Breast epithelium (tissue), 4 donors: ENCODE results near the gene ATP7B. TPM values are rescaled to one million over a fixed set of nuclear protein-coding genes. Genes with fewer than 3 reads are reported as not detected.
"Not testable (repeated sequence)": the region's sequence is repeated elsewhere in the genome, so short reads cannot be mapped to it uniquely, and the experiment has no call there.

Experiments
- DNase-seq, 2 donors: peaks; one replicate each; pipeline ENCODE4 v3.0.0-alpha.2; 2019; ENCODE audit warnings: low spot score in 2 of 2
- H3K27ac ChIP-seq, 2 donors: fragments of 200-600 bp; sonication (generic) in 1 of 2; one replicate each; pipeline ENCODE4 v1.5.1; 2016 to 2019; ENCODE audit warnings: mild to moderate bottlenecking in 1 of 2
- H3K27me3 ChIP-seq, 2 donors: fragments of 200-600 bp; sonication (generic) in 1 of 2; one replicate each; pipeline versions ENCODE4 v1.5.1 to v1.6.0; 2017 to 2019; ENCODE audit warnings: control low read depth in 1 of 2, mild to moderate bottlenecking in 1 of 2
- H3K36me3 ChIP-seq: fragments of 200-600 bp; one replicate; pipeline ENCODE4 v1.5.1; 2019
- H3K4me1 ChIP-seq, 2 donors: fragments of 200-600 bp; sonication (generic); one replicate each; pipeline ENCODE4 v1.5.1; 2016 to 2019; ENCODE audit warnings: control low read depth in 1 of 2
- H3K4me3 ChIP-seq, 3 donors: fragments of 200-600 bp; sonication (generic); 1 replicate in 2 of 3; 2 replicates in 1 of 3; pipeline ENCODE4 v1.5.1; 2016 to 2019; ENCODE audit warnings: mild to moderate bottlenecking in 3 of 3, moderate library complexity in 2 of 3
- H3K9me3 ChIP-seq, 2 donors: fragments of 200-600 bp; sonication (generic) in 1 of 2; one replicate each; pipeline ENCODE4 v1.5.1; 2016 to 2019; ENCODE audit warnings: control low read depth in 1 of 2
- CTCF ChIP-seq, 3 donors: fragments of 450-650 bp; IDR thresholded peaks; one replicate each; pipeline ENCODE4 v1.5.1; 2016 to 2017; ENCODE audit warnings: antibody characterized with exemption in 3 of 3, mild to moderate bottlenecking in 3 of 3, moderate library complexity in 3 of 3
- POLR2A ChIP-seq: fragments of 450-650 bp; IDR thresholded peaks from one replicate; pipeline ENCODE4 v1.6.1; 2016; ENCODE audit warnings: antibody characterized with exemption, mild to moderate bottlenecking, moderate library complexity
- POLR2AphosphoS5 ChIP-seq, 3 donors: sonication (generic); formaldehyde crosslinking; IDR thresholded peaks; one replicate each; pipeline ENCODE4 v1.6.1; 2017; ENCODE audit warnings: antibody characterized with exemption in 3 of 3
- intact Hi-C: fragments of 100-400 bp; cut with DNase I; formaldehyde crosslinking; loops from one replicate; pipeline ENCODE4 v1.15.1; 2023; ENCODE audit warnings: low total_unique reads
- total RNA-seq, 3 donors: library from RNA; depleted of rRNA; stranded (reverse); fragments of >200 nt; gene quantifications; one replicate each; pipeline ENCODE4 v1.1.0, GENCODE V29; 2016

ATP7B gene
- total RNA-seq, 3 donors from 2014 or later, result 6.9 to 9.2 (median 7.2) TPM

DNA sequence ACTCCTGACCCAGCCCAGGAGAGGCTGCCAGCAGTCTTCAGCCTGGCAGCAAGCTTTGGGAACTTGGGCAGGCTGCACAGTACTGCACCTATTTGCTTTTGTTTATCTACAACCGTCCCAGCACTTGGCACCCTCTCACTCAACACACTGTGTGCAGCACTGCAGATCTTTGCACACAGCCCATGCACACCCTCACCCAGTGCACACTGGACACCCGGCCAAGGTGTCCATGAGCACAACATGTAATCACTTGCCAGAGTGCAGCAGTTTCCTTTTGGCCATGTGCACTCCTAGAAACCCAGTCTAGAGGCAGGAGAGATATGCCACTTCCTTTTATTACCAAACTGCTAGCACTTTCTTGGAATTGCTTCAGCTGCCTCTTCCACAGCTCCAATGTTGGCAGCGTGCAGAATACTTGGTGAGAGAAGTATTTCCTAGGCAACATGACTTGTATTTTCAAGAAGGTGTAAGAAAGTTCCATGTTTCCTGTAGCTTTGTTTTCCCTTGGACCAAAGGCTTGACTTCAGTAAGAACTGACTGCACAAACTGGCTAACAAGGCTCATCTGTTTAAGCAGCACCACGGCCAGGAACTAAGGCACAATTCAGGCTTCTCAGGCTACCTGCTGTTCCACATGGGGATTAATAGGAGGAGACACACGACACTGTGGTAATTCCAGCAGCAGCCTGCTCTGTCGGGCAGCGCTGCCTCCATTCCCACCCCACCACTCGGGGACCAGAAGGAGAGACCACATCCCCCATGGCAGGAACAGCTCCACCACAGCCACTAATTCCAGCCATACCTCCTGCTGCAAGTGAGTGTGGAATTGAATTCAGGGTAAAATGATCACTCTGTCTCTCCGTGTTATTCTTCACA, 15.3 kb downstream of the ATP7B start:
- intact Hi-C loops, result loop anchor here (10.0 kb wide), 1 partner anchor 129 kb away; the partner anchor contains the start of gene NEK5
- peak overlapping the region in 2 of 3 donors; percentile 9 to 22 for H3K4me3 ChIP-seq
- H3K4me1 ChIP-seq, result no peaks in the 10 kb centered on the region
- no peaks in the 10 kb centered on the region for H3K27me3 ChIP-seq
- H3K27ac ChIP-seq, result peak overlapping the region; percentile 63 to 67
- no peaks in the 10 kb centered on the region for H3K36me3 ChIP-seq
- no peaks in the 10 kb centered on the region for H3K9me3 ChIP-seq
- DNase-seq, result no peak
- TF ChIP-seq CTCF (IDR thresholded peaks at IDR 0.05) (no peak), POLR2A (no peak), POLR2AphosphoS5 (IDR thresholded peaks at IDR 0.05) (no peak)

DNA sequence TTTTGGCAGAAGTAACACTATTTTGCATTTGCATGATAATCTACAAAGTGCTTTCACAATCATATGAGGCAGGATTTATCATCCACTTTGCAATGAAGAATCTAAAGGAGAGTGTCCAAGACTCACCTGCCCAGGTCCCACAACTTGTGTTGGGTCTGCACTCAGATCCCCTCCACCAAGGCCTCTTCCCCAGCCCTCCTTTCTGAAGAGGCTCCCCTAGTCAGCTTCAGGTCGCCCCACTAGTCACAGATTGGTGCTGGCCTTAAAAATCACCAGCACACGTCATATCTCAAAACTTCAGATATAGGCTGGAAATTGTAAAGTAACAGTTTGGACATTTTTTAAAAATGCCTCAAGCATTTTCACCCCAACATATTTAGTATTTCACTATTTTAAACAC, 17.5 kb downstream of the ATP7B start:
- H3K36me3 ChIP-seq, result no peaks in the 10 kb centered on the region
- no peaks in the 10 kb centered on the region for H3K4me1 ChIP-seq
- TF ChIP-seq POLR2AphosphoS5 (IDR thresholded peaks at IDR 0.05), result no peak
- TF ChIP-seq POLR2A, result no peak
- TF ChIP-seq CTCF (IDR thresholded peaks at IDR 0.05), result no peak
- no peaks in the 10 kb centered on the region for H3K27me3 ChIP-seq
- H3K9me3 ChIP-seq, result no peaks in the 10 kb centered on the region
- H3K27ac ChIP-seq, result no peak overlapping the region
- H3K4me3 ChIP-seq, result no peak overlapping the region
- intact Hi-C loops, result loop anchor here (10.0 kb wide), 1 partner anchor 131 kb away; the partner anchor contains the start of gene NEK5
- DNase-seq, result no peak

GRCh38 chr13:51988988-51989618, 22.1 kb downstream of the ATP7B start:
- Histone ChIP-seq H3K4me1 (no peaks in the 10 kb centered on the region), H3K9me3 (no peaks in the 10 kb centered on the region), H3K27ac (no peak overlapping the region), H3K27me3 (no peaks in the 10 kb centered on the region), H3K4me3 (no peak overlapping the region), H3K36me3 (no peaks in the 10 kb centered on the region)
- intact Hi-C loops, result no loop called here
- TF ChIP-seq POLR2A (no peak), POLR2AphosphoS5 (IDR thresholded peaks at IDR 0.05) (no peak), CTCF (IDR thresholded peaks at IDR 0.05) (no peak)
- no peak for DNase-seq

- H3K27ac ChIP-seq, intact Hi-C loops, H3K4me3 ChIP-seq, DNase-seq, H3K9me3 ChIP-seq, H3K36me3 ChIP-seq, H3K27me3 ChIP-seq, H3K4me1 ChIP-seq: not testable (repeated sequence)
Measured at GRCh38 chr13:51984904-51985303, 26.3 kb downstream of the ATP7B start.

- H3K4me1 ChIP-seq, H3K4me3 ChIP-seq, intact Hi-C loops, H3K9me3 ChIP-seq, H3K27me3 ChIP-seq, DNase-seq, H3K36me3 ChIP-seq, H3K27ac ChIP-seq: not testable (repeated sequence)
Measured at GRCh38 chr13:51983292-51983691, 28.0 kb downstream of the ATP7B start.

DNA sequence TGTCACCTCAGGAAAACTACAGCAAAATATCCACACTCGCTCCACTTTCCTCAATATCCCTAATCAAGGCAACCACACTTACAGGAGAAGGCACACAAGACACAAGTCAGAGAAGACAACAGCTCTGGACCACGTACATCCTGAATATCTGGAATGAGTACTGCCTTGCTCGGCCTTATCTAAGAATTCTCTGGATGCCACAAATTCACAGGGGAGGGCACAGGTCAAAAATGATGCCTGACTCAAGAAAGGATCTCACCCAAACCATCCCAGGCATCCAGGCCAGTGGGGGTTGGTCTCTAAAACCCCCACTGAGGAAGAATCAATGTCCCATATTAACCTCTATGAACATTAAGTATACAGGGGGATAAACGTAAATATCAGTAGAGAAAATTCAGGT, 29.9 kb downstream of the ATP7B start:
- intact Hi-C loops, result no loop called here
- no peak for DNase-seq
- H3K27ac ChIP-seq, result no peak overlapping the region
- no peaks in the 10 kb centered on the region for H3K27me3 ChIP-seq
- no peak for TF ChIP-seq CTCF (IDR thresholded peaks at IDR 0.05)
- H3K9me3 ChIP-seq, result no peaks in the 10 kb centered on the region
- H3K36me3 ChIP-seq, result no peaks in the 10 kb centered on the region
- H3K4me3 ChIP-seq, result no peak overlapping the region
- H3K4me1 ChIP-seq, result no peaks in the 10 kb centered on the region
